Lung (tissue), 13 donors: ENCODE results near the gene NXT1. TPM values are rescaled to one million over a fixed set of nuclear protein-coding genes. Genes with fewer than 3 reads are reported as not detected.

Source experiments
- ATAC-seq: fragments of 200-7000 bp; cut with Tn5 transposase; one replicate; pipeline ENCODE4 v1.9.1; 2020; ENCODE audit warnings: moderate number of reproducible peaks; ENCODE audit not compliant: insufficient read depth, low FRiP score
- DNase-seq, 3 donors: peaks; one replicate each; pipeline ENCODE4 v3.0.0-alpha.2; 2013 to 2017
- H3K27ac ChIP-seq, 2 donors: one replicate each; pipeline ENCODE4 v1.5.1; 2013; ENCODE audit warnings: mild to moderate bottlenecking in 2 of 2, moderate library complexity in 2 of 2, control low read depth in 1 of 2, inconsistent platforms in 1 of 2, low read depth in 1 of 2, low read length in 1 of 2
- H3K27me3 ChIP-seq, 3 donors: one replicate each; pipeline ENCODE4 v1.5.1; 2013; ENCODE audit warnings: low read length in 2 of 3; ENCODE audit not compliant: control insufficient read depth in 3 of 3, insufficient read depth in 3 of 3
- H3K36me3 ChIP-seq, 4 donors: one replicate each; pipeline ENCODE4 v1.5.1; 2013; ENCODE audit warnings: low read length in 4 of 4, mild to moderate bottlenecking in 1 of 4, moderate library complexity in 1 of 4; ENCODE audit not compliant: control insufficient read depth in 4 of 4, insufficient read depth in 4 of 4
- H3K4me1 ChIP-seq, 5 donors: one replicate each; pipeline ENCODE4 v1.5.1; 2013; ENCODE audit warnings: low read length in 5 of 5, mild to moderate bottlenecking in 2 of 5, moderate library complexity in 1 of 5; ENCODE audit not compliant: control insufficient read depth in 5 of 5, insufficient read depth in 5 of 5
- H3K4me3 ChIP-seq: one replicate; pipeline ENCODE4 v1.5.1; 2013; ENCODE audit warnings: mild to moderate bottlenecking, control low read depth, moderate library complexity
- H3K9ac ChIP-seq, 2 donors: one replicate each; pipeline ENCODE4 v1.5.1; 2013; ENCODE audit warnings: low read length in 2 of 2, control low read depth in 1 of 2; ENCODE audit not compliant: insufficient read depth in 1 of 2
- H3K9me3 ChIP-seq, 4 donors: one replicate each; pipeline ENCODE4 v1.5.1; 2013; ENCODE audit warnings: low read length in 3 of 4, mild to moderate bottlenecking in 1 of 4, moderate library complexity in 1 of 4; ENCODE audit not compliant: control insufficient read depth in 4 of 4, insufficient read depth in 3 of 4
- WGBS, 2 donors: extraction: QIAGEN DNeasy Blood & Tissue Kit; methylation state at CpG; one replicate each; pipeline ENCODE4 v1.1.7; 2013; 5-methylcytosine and 5-hydroxymethylcytosine counted together
- polyA plus RNA-seq, 2 donors: library from polyadenylated mRNA; stranded (reverse); fragments of 200-250 nt; gene quantifications; one replicate each; pipeline ENCODE4 v1.2.1, GENCODE V29; 2013
- small RNA-seq: library from RNA; depleted of rRNA; stranded (forward); fragments of <200 nt; gene quantifications from one replicate; pipeline ENCODE3, GENCODE V24; 2014; ENCODE audit warnings: low replicate concordance
- total RNA-seq, 2 donors: library from RNA; depleted of rRNA in 1 of 2; stranded (reverse); fragments of >200 nt in 1 of 2; gene quantifications; one replicate each; pipeline ENCODE4 v1.2.1, GENCODE V29; 2014 to 2021
- TF ChIP-seq, protein P1 (sequence below): IDR thresholded peaks from 2 replicates; pipeline ENCODE4 v1.5.1; 2012; ENCODE audit warnings: mild to moderate bottlenecking; ENCODE audit errors: control extremely low read depth, extremely low read depth
- donor health status: control.
- donor health status: control.
- donor health status: Bipolar disorder and iron deficiency.
- donor health status: healthy.
- donor health status: DM: yes; HTN: yes; CAD: no.

NXT1 gene
- total and polyA plus RNA-seq, 4 donors: 19.1 to 35.9 (median 20.9) TPM

DNA sequence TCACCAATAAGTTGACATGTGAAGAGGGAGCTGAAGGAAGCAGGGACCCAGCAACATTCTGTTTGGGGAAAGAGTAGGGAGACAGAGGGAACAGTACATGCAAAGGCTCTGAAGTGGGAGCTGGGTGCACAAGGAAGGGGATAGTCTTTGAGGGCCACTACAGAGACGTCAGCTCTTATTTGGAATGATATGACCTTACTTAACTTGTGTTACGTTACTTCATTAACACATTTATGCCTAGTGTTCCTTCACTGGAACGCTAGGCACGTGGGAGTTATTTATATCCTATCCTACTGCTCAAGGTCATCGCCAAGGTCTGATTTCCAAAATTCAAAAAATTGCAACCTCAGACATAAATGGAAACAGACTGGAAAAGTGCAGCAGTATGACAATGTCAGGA lies 50.5 kb downstream of the NXT1 start:
- no peaks in the 10 kb centered on the region for H3K27me3 ChIP-seq
- TF ChIP-seq, protein P1, sequence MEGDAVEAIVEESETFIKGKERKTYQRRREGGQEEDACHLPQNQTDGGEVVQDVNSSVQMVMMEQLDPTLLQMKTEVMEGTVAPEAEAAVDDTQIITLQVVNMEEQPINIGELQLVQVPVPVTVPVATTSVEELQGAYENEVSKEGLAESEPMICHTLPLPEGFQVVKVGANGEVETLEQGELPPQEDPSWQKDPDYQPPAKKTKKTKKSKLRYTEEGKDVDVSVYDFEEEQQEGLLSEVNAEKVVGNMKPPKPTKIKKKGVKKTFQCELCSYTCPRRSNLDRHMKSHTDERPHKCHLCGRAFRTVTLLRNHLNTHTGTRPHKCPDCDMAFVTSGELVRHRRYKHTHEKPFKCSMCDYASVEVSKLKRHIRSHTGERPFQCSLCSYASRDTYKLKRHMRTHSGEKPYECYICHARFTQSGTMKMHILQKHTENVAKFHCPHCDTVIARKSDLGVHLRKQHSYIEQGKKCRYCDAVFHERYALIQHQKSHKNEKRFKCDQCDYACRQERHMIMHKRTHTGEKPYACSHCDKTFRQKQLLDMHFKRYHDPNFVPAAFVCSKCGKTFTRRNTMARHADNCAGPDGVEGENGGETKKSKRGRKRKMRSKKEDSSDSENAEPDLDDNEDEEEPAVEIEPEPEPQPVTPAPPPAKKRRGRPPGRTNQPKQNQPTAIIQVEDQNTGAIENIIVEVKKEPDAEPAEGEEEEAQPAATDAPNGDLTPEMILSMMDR: no peak
- H3K27ac ChIP-seq: peak overlapping the region in 1 of 2 donors; percentile 49
- H3K4me3 ChIP-seq: no peak overlapping the region
- ATAC-seq (no peak), DNase-seq (no peak)
- no peak overlapping the region for H3K9ac ChIP-seq
- 91 to 95% methylated on average over 5 of the region's 5 CpGs for WGBS, 2 donors
- H3K36me3 ChIP-seq: peaks cover 0 to 7% (median 4%) of the 10 kb centered on the region in 4 donors
- H3K9me3 ChIP-seq: no peaks in the 10 kb centered on the region
- H3K4me1 ChIP-seq: peaks cover 0 to 10% (median 7%) of the 10 kb centered on the region in 5 donors

DNA sequence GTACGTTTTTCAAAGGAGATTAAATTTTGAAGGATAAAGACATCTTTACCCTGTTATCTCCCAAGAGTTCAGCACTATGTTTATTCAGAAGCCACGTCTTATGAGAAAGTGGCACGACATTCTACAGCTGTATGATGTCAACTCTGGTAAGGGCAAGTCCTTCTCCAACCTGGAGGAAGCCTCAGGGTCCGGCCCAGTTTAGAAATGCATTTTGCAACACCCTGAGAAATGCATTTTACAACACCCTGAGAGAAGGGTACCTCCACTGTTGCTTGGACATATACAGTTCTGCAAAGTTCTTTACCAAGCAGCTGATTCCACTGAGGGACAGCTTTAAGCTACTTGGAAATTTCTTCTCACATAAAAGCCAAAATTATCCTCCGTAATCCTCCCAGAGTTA lies 53.2 kb downstream of the NXT1 start:
- no peak overlapping the region for H3K4me3 ChIP-seq
- H3K9ac ChIP-seq: no peak overlapping the region
- WGBS, 2 donors: 48 to 69% methylated on average over 5 of the region's 5 CpGs
- H3K4me1 ChIP-seq: peaks cover 0 to 15% (median 8%) of the 10 kb centered on the region in 5 donors
- H3K27ac ChIP-seq: no peak overlapping the region
- H3K36me3 ChIP-seq: peaks cover 0 to 7% (median 3%) of the 10 kb centered on the region in 4 donors
- H3K27me3 ChIP-seq: no peaks in the 10 kb centered on the region
- DNase-seq (peak in 2 of 3 donors; percentile 8 to 22), ATAC-seq (no peak)
- H3K9me3 ChIP-seq: no peaks in the 10 kb centered on the region
- TF ChIP-seq, protein P1: no peak

DNA sequence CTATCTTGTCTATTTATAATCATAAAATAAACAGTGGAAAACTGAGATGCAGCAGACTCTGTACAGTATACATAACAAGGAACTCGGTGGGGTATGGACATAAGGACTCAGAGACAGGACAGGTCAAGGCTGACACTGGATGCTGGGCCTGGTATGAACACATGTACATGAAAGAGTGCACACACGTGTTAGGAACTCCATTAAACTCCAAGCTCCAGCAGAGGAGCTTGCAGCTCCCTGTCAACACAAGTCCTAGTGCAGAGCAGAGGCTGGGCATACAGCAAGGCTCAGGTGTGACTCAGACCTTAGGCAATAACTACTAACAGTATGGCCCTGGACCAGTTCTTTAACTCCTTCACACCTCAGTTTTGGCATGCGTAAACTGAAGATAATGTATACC lies 53.6 kb downstream of the NXT1 start:
- H3K36me3 ChIP-seq: peaks cover 0 to 7% (median 3%) of the 10 kb centered on the region in 4 donors
- WGBS, 2 donors: 58 to 81% methylated on average over 3 of the region's 3 CpGs
- DNase-seq: no peak
- no peaks in the 10 kb centered on the region for H3K27me3 ChIP-seq
- TF ChIP-seq, protein P1: no peak
- H3K4me1 ChIP-seq: peaks cover 0 to 15% (median 10%) of the 10 kb centered on the region in 5 donors
- no peak overlapping the region for H3K27ac ChIP-seq
- no peak for ATAC-seq
- no peaks in the 10 kb centered on the region for H3K9me3 ChIP-seq
- H3K9ac ChIP-seq: no peak overlapping the region
- no peak overlapping the region for H3K4me3 ChIP-seq

Small RNA genes within 50 kb of the gene (small RNA-seq; reads per million reads assigned to genes)
- gene RNA5SP479: not detected

Other genes starting within 250 kb of the NXT1 start
- gene GZF1, start 11.4 kb downstream of the NXT1 start, total RNA-seq: 10 to 100 TPM; 16.6 to 17.8 TPM
- gene GZF1, start 11.4 kb downstream of the NXT1 start, polyA plus RNA-seq: 10 to 100 TPM in 1 of 2 donors, 1 to 10 TPM in 1; 5.3 to 12.6 TPM
- 10 to 100 TPM in 1 of 2 donors, 1 to 10 TPM in 1; 8.6 to 45.7 TPM for gene NAPB, start 70.7 kb downstream of the NXT1 start, total RNA-seq
- gene NAPB, start 70.7 kb downstream of the NXT1 start, polyA plus RNA-seq: 1 to 10 TPM; 4.4 to 5.1 TPM
- gene CSTL1, start 88.9 kb downstream of the NXT1 start, total RNA-seq: not detected
- gene CSTL1, start 88.9 kb downstream of the NXT1 start, polyA plus RNA-seq: not detected
- not detected for gene CST11, start 102.1 kb downstream of the NXT1 start, total RNA-seq
- gene CST11, start 102.1 kb downstream of the NXT1 start, polyA plus RNA-seq: not detected
- gene CST8, start 140.3 kb downstream of the NXT1 start, total RNA-seq: not detected
- gene CST8, start 140.3 kb downstream of the NXT1 start, polyA plus RNA-seq: not detected
- gene CST9L, start 217.7 kb downstream of the NXT1 start, total RNA-seq: not detected
- gene CST9L, start 217.7 kb downstream of the NXT1 start, polyA plus RNA-seq: not detected